Muscle of back (tissue), 11 donors: ENCODE results near the gene C6orf47. TPM values are rescaled to one million over a fixed set of nuclear protein-coding genes. Genes with fewer than 3 reads are reported as not detected.

Experiments used
- DNase-seq, 3 donors: peaks; one replicate each; pipeline versions ENCODE4 v3.0.0 to v3.0.0-alpha.2; 2013
- polyA plus RNA-seq, 10 donors: library from polyadenylated mRNA; unstranded; fragments of 120-200 nt; gene quantifications; one replicate each; pipeline ENCODE4 v1.2.1, GENCODE V29; 2013; ENCODE audit not compliant: insufficient read length in 10 of 10

C6orf47 gene
- polyA plus RNA-seq, 10 donors = 11.4 to 16.0 (median 13.4) TPM

DNA sequence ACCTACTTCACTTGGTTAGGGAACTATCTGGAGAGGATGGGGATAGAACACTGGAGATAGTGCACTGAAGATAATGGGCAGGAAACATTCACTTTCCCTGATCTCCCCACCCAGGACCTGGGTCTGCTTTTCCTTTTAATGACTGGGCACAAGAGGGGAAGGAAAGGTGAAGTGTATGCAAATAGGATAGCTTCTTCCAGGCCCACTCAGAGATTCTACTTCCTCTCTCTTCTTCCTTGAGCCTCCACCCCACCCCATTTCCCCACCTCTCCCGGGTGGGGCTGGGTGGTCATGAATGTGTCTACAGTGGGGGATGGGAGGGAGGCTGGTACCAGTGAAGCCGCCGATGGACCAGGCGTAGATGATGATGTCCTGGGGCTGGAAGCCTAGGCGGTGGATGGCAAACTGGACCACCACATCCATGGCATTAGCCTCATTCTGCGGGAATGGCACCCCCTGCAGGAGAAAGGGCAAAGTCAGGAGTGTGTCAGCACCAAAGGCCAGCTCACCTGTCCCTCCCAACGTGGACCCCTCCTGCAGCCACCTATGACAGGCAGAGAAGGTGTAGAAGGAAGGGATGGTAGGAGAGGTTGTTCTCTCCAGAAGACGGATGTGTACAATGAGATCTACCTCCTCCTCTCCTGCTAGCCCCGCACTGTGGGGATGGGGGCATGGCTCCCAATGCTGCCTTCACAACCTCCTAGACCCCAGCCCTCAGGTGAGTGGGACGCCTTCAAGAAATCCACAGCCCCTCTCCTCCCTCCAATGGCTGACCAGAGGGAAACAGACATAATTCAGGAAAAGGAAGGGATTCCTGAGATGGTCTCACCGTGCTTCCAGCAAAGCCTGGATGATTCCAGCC lies 28.9 kb upstream of the C6orf47 start:
- DNase-seq = no peak

DNA sequence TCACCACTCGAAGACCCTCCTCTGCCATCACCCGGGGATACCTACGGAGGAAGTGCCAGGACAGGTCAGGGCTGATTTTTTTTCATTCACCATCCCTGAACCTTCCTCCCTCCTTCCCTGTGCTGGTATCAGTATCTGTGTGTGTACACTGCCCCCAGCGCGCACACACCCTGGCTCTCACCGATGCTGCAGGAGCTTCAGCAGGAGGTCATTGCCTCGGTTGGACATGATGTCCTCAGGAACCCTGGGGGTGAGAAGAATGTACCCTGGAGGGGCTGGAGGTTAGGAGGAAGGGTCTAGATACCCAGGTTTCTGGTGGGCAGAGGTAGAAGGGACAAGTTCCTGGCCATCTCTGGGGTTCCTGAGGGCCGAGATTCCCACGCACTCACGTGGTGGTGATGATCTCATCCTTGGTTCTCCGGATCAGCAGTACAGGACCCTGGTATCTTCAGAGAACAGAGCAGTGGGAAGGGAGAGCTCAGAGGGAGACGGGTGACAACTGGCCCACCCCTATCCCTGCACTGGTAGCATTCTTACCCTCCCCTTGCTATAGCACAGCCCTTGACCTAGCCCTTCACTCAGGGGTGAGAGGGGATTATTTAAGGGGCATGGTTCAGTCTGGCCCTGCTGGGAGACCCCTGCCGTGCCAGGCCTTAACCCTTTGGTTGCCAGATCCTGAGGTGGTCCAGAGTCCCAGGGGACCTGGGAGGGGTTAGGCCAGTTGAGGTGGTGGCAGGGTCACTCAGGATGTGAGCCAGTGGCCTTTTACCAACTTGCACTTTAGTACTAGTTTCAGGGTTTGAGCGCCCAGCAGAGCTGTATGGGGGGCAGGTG lies 27.5 kb upstream of the C6orf47 start:
- DNase-seq = no peak

DNA sequence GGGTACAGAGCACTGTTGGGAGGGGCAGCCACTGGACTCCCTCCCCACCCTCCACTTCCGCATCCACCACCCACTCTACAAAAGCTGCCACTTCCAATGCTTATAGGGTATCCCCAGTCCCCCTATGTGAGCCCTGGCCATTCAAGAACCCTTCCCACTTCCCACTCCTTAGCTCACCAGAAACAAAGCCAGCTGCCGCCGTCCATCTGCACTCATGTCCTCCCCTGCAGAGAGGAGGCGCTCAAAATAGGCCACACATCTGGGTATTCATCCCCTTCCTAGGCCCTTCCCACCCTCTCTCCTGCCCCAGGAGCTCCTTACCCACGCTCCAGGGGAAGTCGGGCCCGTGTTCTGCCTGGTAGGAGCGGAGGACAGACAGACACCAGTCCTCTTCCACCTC lies 26.7 kb upstream of the C6orf47 start:
- DNase-seq = no peak

DNA sequence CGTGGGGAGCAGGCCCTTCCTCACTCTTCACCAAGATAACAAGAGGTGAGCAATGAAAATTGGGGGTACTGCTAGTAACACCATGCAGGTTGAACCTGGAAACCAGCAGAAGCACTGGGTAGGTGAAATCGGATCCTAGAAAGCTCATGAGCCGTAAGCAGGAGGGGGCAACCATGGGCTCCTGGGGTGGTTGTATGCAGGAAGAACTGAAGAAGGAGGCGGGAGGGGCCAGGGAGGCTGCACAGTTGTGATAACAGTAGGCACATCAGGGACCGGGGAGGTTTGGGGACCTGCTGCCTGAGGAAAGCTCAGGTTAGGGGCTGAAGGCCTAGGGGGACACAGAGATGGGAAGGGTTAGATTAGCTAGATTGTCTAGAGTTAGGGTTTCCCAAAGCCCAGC lies 25.9 kb upstream of the C6orf47 start:
- DNase-seq = no peak

DNA sequence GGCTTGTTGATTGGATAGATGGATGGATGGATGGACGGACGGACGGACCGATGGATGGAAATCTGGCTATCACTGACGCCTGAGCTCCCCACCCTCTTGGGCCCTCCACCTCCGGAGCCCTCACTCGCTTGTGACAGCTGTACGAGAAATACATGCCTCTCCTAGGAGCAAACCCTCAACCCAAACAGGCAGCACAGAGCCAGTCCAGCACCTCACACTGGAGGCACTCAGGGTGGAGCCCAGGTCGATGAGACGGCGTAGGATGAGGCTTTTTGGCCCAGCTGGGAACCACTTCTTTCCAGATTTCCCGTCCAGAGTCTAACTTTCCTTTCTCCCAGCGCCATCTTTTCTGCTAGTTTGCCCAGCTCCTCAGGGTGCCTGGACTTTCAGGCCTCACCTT lies 23.0 kb upstream of the C6orf47 start:
- peak in 1 of 3 donors; percentile 33 for DNase-seq

DNA sequence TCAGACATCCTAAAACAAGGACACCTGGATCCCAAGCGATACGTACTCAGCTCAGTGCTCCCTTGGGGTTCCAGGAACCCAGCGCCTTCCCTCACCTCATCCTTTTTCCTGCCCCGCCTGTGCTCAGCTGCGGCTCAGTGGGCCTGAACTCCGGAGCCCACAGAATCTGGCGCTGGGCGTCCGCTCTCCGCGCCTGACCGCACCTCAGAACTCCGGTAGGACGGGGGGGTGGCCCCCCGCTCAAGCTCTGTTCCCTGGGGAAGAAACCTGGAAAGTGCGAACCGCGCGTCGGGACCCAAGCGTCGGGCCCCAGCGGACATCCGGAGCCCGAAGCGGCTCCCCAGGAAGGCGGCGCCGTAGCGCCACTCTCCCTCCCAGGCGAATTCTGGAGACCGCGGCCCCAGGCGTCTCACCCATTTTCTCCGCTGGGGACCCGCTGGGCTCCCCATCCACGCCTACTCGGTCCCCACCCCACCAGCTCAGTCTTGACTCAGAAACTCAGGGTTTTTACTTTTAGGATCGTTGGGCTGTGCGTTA lies 20.6 kb upstream of the C6orf47 start:
- DNase-seq = no peak

DNA sequence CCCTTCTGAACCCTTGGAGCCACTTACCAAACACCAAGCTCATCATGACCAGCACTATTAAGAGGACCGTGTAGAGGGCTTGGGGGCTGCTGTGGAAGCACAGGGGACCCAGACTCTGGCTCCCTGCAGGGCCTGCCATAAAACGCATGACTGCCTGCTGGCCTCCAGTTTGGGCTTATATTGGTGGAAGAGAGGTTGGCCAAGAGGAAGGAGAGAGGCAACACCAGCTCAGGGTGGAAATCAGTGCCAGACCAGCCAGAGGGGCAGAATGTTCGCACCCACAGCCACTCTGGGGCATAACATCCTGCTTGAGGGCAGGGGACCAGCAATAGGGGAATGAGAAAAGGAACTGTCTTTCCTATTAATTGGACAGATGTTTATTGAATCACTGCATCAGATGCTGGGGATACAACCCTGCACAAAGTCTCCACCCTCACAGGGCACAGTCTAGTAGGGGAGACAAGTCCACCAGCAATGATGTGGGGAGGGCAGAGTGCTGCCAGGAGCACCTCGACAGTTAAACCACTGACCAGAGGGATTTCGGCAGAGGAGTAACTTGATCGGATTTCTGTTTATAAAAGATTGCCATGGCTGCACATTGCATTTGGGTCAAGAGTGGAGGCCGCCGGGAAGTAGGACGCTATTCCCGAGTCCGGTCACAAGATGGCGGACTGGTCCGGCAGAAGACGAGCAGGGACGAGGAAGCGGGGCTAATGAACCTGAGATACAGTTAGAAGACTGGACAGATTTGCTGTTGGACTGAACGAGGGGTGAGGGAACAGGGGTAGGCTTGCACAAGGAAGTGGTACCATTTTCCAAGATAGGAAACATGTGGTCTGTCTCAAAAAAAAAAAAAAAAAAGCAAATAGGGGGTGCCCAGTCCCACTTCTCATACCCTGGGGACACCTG lies 19.9 kb upstream of the C6orf47 start, which contains the start of gene LY6G5C:
Gene LY6G5C, minus strand, starts transcription at position 842 of the 909 bp plus-strand sequence. Its CDS starts 694 bp downstream, at position 148.
- peak; percentile 78 to 95 (median 90) for DNase-seq

DNA sequence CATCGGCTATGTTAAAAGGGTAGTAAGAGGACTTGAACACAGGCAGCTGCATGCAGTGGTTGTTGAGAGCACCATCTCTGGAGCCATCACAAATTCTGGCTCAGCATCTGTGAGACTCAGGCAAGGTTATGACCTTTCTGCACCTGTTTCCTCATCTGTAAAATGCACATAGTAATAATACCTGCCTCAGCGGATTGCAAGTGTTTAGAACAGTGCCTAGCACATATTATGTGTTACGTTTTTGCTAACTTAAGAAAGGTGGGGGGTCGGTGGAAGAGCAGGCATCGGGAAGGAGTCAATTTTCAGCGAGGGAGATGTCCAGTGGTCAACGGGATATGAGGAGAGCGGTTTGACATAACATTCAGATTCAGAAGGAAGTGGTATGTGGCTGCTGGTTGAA lies 17.4 kb upstream of the C6orf47 start:
- DNase-seq = no peak

DNA sequence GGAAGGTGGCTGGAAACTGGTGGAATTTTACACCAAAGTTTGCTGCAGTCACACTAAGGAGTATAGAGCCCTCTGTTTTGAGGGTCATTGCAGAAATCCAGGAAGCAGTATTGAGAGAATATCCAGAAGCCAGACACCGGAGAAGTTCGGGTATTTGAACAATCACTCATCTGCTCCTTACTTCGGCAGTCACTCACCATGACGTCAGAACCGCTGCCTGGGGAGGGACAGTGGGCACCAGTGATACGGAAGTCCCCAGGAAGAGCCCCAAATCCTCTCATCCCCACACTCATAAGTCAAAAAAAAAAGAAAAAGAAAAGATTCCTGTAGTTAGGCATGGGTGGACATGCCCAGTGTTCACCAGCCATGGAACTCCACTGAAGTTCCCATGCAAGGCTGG lies 16.3 kb upstream of the C6orf47 start:
- DNase-seq = no peak

DNA sequence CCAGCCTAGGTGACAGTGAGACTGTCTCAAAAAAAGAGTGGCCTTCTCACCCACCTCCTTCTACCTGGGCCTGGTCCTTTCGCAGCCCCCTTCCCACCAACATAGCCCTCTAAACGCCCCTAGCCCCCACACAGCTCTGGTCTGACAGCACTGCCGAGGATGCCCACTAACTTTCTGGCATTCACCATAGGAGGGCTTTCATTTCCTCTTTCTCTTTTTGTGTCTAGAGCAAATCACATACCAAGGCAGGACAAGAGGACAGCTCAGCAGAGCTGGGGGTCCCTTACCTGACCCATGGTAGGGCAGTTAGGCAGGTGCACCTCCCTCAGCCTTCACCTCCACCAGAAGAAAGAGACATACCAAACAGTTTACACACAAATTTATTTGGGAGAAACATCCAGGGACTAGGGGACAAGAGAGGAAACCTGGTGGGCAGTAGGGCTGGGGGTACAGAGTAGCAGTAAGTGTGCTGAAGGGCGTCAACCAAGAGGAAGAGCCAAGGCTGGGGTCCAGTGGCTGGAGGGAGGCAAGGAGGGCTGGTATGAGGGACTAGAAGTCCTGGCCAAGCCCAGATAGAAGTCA lies 15.8 kb upstream of the C6orf47 start:
- DNase-seq = no peak

DNA sequence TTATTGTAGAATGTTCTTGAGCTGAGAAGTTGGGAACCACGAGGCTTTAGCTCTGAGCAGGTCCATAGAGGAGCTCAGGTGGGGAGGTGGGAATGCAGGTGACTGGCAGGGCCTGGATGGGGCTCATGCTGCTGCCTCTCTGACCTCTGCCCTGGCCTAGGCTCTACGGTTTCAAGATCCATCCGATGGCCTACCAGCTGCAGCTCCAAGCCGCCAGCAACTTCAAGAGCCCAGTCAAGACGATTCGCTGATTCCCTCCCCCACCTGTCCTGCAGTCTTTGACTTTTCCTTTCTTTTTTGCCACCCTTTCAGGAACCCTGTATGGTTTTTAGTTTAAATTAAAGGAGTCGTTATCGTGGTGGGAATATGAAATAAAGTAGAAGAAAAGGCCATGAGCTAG lies 9.1 kb upstream of the C6orf47 start, which contains the start of gene LY6G5B:
Gene LY6G5B, plus strand, starts transcription at position 301 of the 400 bp plus-strand sequence. CDS start 975 bp downstream, outside the sequence.
- DNase-seq = no peak

DNA sequence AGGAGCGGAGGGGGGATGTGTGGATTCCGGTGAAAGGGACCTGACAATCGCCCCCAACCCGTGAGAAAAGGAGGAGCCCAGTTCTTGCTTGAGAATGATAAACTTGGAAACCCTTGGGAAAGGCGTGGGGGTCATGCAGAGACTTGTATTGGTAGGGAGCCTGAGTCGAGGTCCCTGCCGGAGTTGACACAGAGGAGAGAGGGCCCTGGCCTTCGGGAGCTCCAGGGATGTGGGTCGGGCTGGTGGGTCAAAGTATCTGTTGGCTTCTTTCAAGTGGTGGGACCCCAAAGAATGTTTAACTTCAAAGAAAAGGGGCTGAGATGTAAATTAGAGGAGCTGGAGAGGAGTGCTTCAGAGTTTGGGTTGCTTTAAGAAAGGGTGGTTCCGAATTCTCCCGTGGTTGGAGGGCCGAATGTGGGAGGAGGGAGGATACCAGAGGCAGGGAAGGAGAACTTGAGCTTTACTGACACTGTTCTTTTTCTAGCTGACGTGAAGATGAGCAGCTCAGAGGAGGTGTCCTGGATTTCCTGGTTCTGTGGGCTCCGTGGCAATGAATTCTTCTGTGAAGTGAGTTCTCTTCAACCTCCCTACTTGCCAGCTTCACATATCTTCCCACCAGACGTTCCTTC lies 5.9 kb upstream of the C6orf47 start:
- DNase-seq = peak in 1 of 3 donors; percentile 20

DNA sequence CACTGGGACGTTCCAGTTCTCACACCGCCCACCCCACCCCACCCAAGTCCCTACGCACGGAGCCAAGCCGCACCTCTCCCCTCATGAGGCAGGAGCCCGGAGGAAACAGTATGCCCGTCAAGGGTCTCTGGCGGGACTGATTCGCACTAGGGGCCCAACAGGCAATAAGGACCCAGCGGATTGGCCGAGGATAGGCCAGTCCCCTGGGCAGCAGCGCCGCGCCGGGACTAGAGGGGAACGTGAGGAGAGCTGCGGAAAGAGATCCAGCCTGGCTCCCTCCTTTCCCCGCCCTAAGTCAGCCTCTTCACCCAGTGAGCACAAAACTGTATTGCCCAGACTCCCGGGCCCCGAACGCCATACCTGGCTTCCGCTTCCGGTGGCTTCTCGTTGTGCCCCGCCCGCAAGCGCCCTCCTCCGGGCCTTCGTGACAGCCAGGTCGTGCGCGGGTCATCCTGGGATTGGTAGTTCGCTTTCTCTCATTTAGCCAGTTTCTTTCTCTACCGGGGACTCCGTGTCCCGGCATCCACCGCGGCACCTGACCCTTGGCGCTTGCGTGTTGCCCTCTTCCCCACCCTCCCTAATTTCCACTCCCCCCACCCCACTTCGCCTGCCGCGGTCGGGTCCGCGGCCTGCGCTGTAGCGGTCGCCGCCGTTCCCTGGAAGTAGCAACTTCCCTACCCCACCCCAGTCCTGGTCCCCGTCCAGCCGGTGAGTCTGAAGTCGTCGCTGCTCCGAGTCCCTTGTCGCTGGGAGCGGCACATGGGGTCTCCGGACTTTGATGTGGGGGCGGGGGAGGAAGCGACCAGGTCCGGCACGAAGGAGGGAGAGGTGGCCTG lies 5.1 kb upstream of the C6orf47 start, which contains the start of gene CSNK2B:
Gene CSNK2B, plus strand, starts transcription at position 580 of the 836 bp plus-strand sequence. CDS start 752 bp downstream, outside the sequence.
- DNase-seq = peak; percentile 98 to 99 (median 99)

DNA sequence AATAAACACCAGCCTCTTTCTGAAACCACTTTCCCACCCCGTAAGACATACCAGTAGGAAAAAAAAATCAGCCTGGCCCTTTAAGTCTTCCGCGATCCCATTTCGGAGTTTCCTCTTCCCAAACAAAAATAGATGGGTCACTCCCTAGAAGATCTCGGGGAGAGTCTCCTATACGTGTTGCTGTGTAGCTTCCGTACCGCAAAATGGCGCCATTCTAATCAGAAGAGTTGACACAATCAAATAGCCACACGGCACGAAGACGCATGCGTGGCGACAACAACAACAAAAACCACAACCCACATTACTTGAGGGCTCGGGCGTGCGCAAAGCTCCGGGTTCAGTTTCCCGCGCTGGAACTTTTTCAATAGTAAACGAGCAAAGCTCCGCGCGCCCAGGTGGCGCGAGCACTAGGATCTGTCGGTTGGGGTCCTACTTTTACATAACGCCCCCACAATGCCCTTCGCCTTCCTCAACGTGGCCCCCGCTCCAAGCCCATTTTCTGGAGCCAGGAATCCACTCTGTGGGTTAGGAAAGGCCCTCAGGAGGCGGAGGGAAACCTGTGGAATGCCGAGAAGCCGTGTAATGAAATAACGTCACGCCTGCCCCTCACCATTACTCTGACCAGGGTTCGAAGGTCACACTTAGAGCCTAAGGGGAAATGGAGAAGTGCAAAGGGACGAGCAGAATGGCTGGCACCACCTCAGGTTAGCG lies 4.4 kb upstream of the C6orf47 start, which contains the start of gene GPANK1:
Gene GPANK1, minus strand, starts transcription at position 208 of the 711 bp plus-strand sequence. CDS start 519 bp downstream, outside the sequence.
- peak; percentile 97 to 99 (median 97) for DNase-seq

DNA sequence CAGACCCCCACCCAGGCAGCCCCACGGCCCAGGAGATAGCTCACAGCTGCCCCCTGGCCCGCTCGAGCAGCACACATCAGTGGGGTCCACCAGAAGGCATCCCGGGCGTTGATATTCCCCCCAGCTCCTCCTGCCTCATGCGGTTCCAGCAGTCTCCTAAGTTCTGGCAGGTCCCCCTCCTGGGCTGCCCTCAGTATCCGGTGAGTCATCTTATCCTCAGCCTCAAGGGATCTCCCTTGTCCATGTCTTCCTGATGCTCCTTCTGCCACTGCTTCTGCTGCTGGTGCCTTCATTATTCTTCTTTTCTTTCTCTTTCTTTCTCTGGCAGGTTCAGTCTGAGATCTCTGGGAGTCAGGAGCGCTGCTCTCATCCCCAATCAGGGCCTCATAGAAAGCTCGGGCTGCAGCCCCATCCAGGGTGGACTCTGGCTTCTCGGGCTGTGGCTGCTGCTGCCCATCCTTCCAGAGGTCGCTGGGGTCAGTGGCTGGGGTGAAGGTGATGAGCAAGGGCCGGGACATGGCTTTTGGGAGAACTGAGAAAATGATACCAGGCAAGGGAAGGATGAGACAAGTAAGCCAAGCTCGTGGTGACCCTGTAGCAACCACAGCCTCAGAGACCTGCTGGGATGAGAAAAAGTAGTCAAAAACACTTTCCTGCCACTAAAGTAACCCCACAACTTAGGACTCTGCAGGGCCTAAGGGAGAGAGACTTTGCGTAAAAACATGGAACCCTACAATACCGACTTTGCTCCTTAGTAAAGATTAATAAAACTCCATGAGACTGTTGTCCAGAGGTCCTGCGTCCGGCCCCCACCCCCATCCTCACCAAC lies 3.6 kb upstream of the C6orf47 start:
- DNase-seq = peak in 2 of 3 donors; percentile 53 to 72

DNA sequence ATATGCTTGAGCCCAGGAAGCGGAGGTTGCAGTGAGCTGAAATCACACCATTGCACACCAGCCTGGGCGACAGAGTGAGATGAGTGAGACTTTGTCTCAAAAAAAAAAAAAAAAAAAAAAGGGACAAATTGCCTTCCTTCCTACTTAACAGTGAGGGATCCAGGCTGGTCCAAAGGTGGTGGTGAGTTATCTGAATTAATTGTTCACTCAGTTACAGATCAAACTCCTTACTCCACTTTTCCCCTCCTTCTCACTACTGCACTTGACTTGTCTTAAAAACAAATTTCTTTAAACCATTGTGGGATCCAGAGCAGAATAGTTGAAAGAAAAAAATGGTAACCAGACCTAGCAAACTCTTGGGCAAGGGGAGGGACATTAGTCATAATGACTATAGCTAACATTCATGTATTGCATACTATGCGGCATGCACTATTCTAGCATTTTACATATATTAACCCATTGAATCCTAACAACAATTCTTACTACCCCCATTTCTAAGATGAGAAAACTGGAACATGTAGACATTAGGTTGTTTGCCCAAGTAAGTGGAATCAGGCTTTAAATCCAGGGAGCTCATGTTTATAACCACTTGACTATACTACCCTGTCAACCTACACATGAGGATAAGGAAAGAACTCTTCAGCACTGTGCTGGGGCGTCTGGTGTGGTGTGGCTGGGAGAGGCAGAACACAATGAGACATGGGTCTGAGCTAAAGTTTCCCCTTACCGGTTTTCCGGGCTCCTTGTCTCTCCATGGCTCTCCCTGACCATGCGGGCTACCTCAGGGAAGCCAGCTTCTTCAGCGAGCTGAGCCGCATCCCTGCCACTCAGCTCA lies 2.8 kb upstream of the C6orf47 start:
- no peak for DNase-seq
